Endometrial microvascular endothelial cells (primary cell): Measurements from ENCODE around the gene ENDOG. TPM values are rescaled to one million over a fixed set of nuclear protein-coding genes. Genes with fewer than 3 reads are reported as not detected.
"Not testable (repeated sequence)": the region's sequence is repeated elsewhere in the genome, so short reads cannot be mapped to it uniquely, and the experiment has no call there.

ENCODE experiments used
- in situ Hi-C: cut with HindIII; loops from 2 replicates; pipeline ENCODE4 v1.10.0; 2017; ENCODE audit warnings: low sequenced_read_pairs, low pct_unique_long_range_greater_than_20kb; ENCODE audit errors: inconsistent ontology term
- total RNA-seq: library from RNA; depleted of rRNA; stranded (reverse); fragments of >200 nt; gene quantifications from one replicate; pipeline ENCODE4 v1.2.3, GENCODE V29; 2015; ENCODE audit errors: inconsistent ontology term

The ENDOG gene
- total RNA-seq, 1 donor from 2014 or later, result 20.6 TPM

DNA sequence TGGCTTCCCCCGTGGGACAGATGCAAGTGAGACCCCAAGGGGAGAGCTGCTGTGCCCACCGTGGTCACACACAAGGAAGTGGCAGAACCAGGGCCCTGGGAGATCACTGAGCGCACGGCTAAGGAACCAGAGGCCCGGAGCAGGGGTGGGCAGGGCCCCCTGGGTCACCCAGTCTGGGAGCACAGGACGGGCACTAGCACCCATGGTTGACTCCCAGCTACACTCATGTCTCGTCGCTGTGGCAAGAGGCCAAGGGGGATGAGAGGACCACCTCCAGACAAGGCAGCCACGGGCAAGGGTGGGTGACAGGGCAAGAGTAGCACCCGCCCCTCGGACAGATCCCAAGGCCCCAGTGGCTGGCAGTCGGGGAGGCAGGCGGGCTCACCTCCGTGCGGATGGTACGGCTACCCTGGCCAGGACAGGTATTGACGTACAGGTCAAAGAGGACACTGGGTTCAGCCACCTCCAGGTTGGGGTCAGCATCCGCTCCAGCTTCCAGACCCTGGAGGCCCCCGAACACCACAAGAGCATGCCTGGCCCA lies 5.1 kb downstream of the ENDOG start:
- in situ Hi-C loops, result no loop called here

DNA sequence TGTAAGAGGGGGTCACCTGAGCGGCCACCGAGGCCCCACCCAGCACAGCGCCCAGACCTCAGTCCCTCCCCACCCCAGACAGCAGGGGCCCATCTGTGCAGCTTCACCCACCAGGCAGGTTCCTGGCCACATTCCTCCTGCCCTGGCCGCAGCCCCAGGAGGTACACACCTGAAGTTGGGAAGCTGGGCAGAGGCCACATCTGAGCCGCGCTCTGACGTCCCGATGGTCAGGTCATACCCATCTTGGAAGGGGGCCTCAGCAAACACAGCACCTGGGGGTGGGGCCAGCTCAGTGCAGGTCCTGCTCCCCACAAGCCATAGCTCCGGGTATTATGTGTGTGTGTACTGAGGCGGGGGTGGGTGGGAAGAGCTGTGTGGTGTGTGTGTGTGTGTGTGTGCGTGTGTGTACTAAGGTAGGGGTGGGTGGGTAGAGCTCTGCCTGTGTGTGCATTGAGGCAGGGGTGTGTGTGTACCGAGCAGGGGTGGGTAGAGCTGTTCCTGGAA lies 5.7 kb downstream of the ENDOG start:
- in situ Hi-C loops, result no loop called here

DNA sequence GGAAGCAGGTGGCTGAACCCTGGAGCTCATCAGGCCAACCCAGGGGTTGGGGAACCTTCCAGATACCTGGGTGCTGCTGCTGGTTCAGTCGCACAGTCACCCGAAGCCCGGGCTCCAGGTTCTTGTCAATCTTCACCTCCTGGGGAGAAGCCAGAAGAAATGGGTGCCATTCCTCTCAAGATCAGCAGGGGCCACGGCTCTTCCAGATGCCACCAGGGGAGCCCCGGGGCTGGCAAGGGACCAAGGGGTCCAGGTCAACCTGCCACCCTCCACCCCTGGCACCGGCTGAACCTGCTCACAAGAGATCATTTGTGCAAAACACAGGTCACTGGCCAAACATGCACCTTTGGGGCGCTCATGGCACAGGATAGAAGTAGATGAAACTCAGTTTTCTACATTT lies 6.6 kb downstream of the ENDOG start:
- in situ Hi-C loops, result no loop called here

DNA sequence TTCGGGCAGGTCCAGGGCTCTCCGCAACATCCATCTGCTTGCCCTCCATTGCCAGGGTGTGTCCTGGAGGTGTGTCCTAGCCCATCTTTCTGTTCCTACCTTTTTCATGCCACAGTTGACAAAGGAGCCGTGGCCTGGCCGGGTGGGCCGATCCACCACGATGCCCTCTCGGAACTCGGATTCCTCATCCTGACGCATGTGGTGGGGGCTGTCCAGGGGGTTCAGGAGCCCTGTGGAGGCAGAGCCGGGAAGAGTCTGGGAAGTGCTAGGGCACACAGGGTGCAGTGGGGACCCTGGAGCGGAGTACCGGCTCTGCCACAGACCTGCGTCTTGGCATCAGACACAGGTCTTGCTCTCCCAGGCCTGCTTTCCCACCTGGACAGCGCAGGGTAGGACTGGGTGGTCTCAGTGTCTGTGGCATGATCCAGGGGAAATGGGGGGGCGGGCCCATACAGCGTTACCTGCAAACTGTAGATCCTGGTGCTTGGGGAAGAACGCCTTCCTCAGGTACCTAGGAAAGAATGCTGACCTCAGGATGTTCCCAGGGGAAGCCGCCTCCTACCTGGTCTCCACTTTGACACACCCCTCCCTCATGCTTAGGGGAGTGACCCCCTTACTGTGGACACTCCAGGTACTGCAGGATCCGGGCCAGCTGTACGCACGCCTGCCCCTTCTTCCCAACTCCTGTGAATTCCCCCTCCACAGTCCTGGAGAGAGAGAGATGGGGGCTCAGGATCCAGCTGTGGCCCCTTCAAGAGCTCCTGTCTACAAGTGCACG lies 7.8 kb downstream of the ENDOG start:
- in situ Hi-C loops, result no loop called here

DNA sequence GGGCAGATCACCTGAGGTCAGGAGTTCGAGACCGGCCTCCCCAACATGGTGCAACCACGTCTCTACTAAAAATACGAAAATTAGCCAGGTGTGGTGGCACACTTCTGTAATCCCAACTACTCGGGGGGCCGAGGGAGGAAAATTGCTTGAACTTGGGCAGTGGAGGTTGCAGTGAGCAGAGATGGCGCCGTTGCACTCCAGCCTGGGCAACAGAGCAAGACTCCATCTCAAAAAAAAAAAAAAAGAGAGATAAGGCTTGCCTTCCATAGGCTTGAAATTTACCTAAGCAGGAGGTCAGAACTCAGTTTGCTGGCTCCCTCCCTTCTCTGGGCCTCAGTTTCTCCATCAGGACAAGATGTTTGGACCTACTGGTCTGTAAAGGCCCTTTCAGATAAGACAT lies 10.0 kb downstream of the ENDOG start:
- in situ Hi-C loops, result no loop called here

DNA sequence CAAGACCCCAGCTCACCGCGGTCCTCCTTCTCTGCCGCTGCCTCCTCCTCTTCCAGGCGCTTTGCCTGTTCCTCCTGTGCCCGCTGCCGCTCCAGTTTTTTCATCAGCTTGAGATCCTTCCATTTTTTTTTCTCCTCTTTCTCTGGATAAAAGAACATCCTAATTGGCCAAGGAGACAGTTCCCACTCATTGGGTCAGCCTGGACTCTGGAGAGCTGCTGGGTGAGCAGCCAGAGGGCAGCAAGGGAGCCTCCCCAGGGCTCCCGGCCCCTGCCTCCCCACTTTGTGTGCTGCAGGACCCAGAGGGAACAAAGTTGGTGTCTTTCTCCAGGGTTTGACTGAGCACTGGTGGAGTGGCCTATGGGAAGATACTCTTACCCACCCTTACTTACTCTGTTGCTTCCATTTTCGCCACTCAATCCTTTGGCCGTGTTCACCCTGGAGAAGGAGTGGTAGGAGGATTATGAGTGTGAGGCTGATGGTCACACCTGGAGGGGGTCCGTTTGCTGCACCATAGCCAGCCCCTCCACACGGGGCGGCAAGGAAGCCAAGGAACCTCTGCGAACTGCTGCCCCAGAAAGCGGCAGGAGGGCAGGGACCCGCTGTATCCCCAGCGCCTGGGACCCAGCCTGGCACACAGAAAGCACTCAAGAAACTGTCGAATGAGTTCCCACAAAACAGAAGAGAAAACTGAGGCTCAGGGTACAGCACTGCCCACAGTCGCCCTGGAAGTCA lies 10.6 kb downstream of the ENDOG start:
- in situ Hi-C loops, result no loop called here

DNA sequence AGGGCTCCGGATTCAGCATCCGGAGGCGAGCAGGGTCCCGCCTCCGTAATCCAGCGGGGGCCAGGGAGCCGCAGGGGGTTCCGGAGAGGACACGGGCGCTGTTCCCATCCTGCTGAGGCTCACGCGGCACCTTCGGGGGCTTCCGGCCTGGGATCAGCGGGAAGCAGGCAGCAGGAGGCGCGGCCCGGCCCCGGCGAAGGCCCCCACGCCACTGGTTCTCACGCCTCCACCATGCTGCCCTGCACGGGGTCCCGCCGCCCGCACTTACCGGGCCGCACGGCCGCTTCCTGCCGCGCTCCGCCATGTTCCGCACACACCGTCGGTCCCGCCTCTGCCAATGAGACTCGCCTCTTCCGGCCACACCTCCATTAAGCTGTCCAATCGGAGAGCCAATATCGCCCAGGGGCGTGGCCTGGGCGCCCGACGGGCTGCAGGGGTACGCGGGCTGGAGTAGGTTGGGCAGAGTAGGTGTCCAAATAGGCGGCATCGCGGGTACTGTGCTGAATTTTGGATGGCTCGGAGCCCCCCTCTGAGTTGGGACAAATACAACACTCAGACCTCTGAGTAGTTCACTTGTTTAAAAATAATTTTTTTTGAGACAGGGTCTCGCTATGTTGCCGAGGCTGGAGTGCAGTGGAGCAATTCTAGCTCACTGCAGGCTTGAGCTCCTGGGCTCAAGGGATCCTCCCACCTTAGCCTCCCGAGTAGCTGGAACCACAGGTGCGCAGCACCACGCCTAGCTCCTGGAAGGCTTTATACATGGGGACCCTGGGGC lies 11.4 kb downstream of the ENDOG start, which contains the start of gene SPOUT1:
Gene SPOUT1, minus strand, starts transcription at position 318 of the 775 bp plus-strand sequence. Its CDS starts 14 bp downstream, at position 304.
- in situ Hi-C loops, result no loop called here

DNA sequence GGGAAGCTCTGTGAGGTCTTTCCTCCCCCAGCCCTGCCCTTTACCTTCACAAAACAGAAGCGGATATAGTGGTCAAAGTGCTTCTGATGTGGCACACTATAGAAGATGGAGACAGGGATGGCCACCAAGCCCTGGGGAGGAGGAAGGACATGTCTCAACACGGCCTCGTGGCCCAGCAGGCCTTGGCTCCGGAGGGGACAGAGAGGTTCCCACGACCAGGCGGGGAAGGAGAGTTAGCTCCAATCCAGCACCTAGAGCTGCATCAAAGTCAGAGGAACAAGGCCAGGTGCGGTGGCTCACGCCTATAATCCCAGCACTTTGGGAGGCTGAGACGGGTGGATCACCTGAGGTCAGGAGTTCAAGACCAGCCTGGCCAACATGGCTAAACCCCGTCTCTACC lies 15.4 kb downstream of the ENDOG start:
- in situ Hi-C loops, result no loop called here

DNA sequence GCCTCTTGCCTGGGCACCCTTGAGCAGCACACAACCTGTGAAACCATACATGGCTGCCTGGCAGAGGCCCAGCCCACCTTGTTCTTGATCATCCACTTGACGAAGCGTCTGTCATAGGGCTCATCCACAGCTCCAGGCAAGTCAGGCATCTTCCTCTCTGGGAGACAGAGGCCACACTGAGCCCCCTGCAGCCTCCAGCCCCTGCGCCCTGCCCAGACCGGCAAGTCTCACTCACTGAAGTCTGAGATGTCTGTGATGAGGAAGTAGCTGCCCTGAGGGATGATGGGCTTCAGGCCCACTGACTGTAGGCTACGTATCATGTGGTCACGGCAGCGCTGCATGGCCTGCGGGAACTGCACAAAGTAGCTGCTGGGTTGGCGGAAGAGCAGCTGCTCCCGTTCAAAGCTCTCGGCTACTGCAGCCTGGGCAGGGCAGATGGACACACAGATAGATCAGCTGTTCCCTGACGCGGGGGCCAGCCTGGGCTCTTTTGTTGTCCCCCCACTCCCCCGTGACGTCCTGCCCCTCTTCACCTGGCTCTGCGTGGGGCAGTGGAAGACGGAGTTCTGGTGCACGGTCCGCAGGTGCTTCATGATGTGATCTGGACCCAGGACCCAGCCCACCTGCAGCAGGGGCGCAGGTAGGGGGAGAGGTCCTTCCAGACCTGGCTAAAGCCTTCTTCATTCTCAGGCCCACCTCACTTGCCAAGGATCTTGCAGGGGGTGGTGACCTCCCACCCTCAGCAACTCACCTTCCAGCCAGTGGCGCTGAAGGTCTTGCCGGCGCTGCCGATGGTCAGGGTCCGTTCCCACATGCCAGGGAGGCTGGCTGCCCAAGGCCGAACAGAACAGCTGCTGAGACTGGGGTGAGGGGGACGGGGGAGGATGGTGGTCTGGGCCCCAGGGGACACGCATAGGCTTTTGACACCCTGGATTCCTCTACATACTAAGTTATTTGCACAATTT lies 17.2 kb downstream of the ENDOG start:
- in situ Hi-C loops, result no loop called here

DNA sequence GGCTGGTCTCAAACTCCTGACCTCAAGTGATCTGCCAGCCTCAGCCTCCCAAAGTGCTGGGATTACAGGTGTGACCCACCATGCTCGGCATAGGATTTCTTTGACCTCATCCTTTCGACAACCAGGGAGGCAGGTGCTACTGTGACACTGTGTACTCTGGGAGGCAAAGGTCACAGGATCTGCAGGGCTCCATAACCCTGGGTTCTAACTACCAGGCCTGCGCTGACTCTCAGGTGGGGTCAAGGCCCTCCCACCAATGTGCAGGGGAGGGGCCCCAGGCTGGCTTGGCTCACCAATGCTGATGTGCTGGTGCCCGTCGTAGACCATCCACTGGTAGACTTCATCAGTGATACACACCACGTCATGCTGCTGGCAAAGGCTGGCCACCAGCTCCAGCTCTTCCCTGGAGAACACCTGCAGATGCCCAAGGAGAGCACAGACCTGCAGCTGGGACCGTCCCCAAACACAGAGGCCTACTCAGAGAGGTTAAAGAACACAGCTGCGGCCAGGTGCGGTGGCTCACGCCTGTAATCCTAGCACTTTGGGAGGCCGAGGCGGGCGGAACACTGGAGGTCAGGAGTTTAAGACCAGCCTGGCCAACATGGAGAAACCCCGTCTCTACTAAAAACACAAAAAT lies 18.3 kb downstream of the ENDOG start:
- in situ Hi-C loops, result no loop called here

DNA sequence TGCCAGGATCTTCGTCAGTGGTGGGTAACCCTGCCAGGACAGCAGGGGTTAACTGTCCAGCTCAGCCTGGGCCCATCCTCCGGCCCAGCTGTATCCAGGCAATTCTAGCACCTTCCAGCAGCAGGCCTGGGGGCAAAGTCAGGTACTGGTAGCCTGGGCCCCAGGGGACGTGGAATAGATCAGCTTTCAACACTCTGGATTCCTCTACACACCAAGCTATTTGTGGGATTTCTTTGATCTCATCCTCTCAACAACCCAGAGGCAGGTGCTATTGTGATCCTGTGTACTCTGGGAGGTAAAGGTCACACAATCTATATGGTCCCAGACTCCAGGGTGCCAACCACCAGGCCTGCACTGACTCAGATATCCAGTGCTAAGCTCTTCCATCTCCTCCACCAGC lies 20.0 kb downstream of the ENDOG start:
- in situ Hi-C loops, result no loop called here

DNA sequence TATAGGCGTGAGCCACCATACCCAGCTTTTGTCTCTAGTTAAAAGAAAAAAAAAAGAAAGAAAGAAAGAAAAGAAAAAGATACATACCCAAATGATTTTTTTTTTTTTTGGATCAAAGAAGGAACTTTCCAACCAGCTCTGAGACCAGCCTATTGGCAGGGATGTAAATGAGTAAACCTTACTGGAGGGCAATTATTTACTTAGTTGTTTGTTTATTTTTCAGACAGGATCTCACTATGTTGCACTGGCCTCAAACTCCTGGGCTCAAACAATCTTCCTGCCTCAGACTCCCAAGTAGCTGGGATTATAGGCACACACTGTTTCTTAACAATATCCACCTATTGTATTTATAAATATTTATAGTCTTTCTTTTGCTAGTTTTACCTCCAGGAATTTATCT lies 22.2 kb downstream of the ENDOG start:
- in situ Hi-C loops, result no loop called here

DNA sequence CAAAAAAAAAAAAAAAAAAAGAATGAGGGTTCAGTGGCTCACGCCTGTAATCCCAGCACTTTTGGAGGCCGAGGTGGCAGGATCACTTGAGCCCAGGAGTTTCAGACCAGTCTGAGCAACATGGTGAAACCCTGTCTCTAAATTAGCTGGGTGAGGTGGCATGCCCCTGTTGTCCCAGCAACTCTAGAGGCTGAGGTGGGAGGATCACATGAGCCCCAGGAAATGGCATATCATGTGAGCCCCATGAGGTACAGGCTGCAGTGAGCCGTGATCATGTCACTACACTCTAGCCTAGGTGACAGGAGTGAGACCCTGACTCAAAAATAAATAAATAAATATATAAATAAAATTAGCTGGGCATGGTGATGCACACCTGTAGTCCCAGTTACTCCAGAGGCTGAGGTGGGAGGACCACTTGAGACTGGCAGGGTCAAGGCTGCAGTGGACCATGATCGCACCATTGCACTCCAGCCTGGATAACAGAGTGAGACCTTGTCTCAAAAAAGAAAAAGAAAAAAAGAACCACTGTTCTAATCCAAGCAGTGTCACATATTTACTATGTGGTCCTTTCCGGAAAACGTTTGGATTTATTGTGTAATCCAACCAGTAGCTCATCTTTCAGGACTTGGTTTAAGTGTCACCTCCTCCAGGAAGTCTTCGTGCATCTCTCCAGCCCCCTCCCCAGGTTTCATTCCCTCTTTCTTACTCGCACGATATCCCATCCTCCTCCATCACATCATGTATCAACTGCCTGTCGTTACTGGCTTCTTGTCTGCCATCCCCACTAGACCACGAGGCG lies 23.6 kb downstream of the ENDOG start:
- in situ Hi-C loops, result no loop called here

DNA sequence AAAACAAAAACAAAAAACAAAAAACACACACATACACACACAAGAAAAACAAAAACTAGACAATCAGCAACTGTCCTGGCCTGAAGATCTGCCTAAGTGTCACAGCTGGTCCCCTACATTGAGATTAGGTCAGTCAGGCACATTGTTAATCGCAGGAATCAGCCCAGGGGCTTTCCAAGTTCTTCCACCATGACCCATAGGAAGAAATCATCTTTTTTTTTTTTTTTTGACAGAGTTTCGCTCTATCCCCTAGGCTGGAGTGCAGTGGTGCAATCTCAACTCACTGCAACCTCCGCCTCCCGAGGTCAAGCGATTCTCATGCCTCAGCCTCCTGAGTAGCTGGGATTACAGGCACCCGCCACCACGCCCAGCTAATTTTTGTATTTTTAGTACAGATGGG lies 24.9 kb downstream of the ENDOG start:
- in situ Hi-C loops, result not testable (repeated sequence)

DNA sequence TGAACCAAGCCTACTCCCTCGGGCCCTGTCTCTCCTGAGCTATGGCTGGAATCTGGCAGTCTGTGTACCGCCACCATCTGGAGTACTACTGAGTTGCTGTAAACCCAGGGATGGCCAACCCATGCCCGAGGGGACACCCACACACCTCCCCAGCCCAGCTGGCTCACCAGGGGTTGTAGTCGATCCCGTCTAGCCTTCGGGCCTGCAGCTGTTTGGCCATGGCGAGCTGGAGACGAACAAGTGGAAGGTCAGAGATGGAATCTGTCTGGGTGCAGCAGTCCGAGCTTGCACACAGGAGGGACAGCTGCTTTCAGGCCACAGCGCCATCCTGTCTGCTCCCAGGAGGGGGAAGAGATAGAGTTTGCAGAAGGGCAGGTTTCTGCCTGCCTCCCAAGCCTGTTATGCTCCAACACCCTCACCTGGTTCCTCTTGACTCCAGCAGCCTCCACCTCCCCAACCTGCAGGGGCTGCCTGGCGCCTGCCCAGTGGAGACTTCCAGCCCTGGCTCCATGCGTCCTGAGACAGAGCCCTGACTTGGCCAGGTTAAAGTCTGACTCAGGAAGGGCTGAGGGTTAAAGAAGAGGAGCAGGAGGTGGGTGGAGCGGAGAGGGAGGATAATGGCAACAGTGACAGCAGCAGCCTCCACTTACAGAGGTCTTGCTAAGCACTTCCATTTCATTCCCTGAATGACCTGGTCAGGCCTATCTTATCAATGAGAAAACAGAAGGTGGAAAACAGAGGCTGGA lies 27.1 kb downstream of the ENDOG start:
- in situ Hi-C loops, result no loop called here

DNA sequence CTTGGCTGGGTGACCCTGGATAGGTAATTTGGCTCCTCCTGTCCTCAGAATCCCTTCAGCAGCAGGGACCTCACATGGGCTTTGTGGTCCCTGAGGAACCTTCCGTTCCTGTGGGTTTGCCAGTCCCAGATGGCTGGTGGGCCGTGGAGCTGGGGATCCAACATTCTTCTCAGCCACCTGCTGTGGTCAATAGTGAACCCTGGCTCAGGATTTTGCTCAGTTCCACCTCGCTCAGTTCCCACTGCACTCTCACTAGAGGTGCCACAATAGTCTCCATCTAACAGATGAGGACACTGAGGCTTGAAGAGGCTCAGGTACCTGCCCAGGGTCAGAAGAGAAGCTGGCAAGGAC lies 28.4 kb downstream of the ENDOG start:
- in situ Hi-C loops, result no loop called here
